Activated naive CD4-positive, alpha-beta T cell treated with anti-CD3 and anti-CD28 coated beads, Interleukin-2, amount 50 U/mL, for 24 hours (primary cell): ENCODE measurements around the gene TRIM45.
"Not testable (repeated sequence)": the region's sequence is repeated elsewhere in the genome, so short reads cannot be mapped to it uniquely, and the experiment has no call there.

ENCODE experiments used
- H3K27ac Mint-ChIP-seq: one replicate; pipeline ENCODE4 v1.8.0; 2021; ENCODE audit warnings: mild to moderate bottlenecking, mixed read lengths
- H3K27me3 Mint-ChIP-seq: one replicate; pipeline ENCODE4 v1.8.0; 2021; ENCODE audit warnings: mixed read lengths
- H3K36me3 Mint-ChIP-seq: one replicate; pipeline ENCODE4 v1.8.0; 2021; ENCODE audit warnings: mixed read lengths
- H3K4me1 Mint-ChIP-seq: one replicate; pipeline ENCODE4 v1.8.0; 2021; ENCODE audit warnings: mixed read lengths
- H3K4me3 Mint-ChIP-seq: one replicate; pipeline ENCODE4 v1.8.0; 2021; ENCODE audit warnings: mild to moderate bottlenecking, mixed read lengths
- H3K9me3 Mint-ChIP-seq: one replicate; pipeline ENCODE4 v1.8.0; 2021; ENCODE audit warnings: mixed read lengths

TRIM45 gene

GRCh38 chr1:117143172-117143571 is 21.6 kb upstream of the TRIM45 start:
- H3K4me1 Mint-ChIP-seq: no peaks in the 10 kb centered on the region

GRCh38 chr1:117142200-117142599 is 20.7 kb upstream of the TRIM45 start:
- no peaks in the 10 kb centered on the region for H3K4me1 Mint-ChIP-seq
- H3K4me3 Mint-ChIP-seq: no peak overlapping the region
- H3K36me3 Mint-ChIP-seq: no peaks in the 10 kb centered on the region
- H3K27ac Mint-ChIP-seq: no peak overlapping the region
- no peaks in the 10 kb centered on the region for H3K9me3 Mint-ChIP-seq
- no peaks in the 10 kb centered on the region for H3K27me3 Mint-ChIP-seq

More at GRCh38 chr1:117143172-117143571, 21.6 kb upstream of the TRIM45 start:
- H3K27me3 Mint-ChIP-seq: no peaks in the 10 kb centered on the region
- H3K36me3 Mint-ChIP-seq: no peaks in the 10 kb centered on the region
- H3K4me3 Mint-ChIP-seq: no peak overlapping the region
- H3K27ac Mint-ChIP-seq: no peak overlapping the region
- no peaks in the 10 kb centered on the region for H3K9me3 Mint-ChIP-seq

- H3K36me3 Mint-ChIP-seq: no peaks in the 10 kb centered on the region
- H3K27ac Mint-ChIP-seq: peak overlapping the region; percentile 31
- no peaks in the 10 kb centered on the region for H3K9me3 Mint-ChIP-seq
Measured at GRCh38 chr1:117138561-117138960, 17.0 kb upstream of the TRIM45 start.

GRCh38 chr1:117138106-117138505 is 16.6 kb upstream of the TRIM45 start:
- Mint-ChIP-seq H3K36me3 (no peaks in the 10 kb centered on the region), H3K27me3 (peaks cover 6% of the 10 kb centered on the region), H3K4me3 (no peak overlapping the region), H3K27ac (peak overlapping the region; percentile 31), H3K9me3 (no peaks in the 10 kb centered on the region), H3K4me1 (no peaks in the 10 kb centered on the region)

More at GRCh38 chr1:117138561-117138960, 17.0 kb upstream of the TRIM45 start:
- no peak overlapping the region for H3K4me3 Mint-ChIP-seq
- no peaks in the 10 kb centered on the region for H3K4me1 Mint-ChIP-seq
- H3K27me3 Mint-ChIP-seq: peaks cover 3% of the 10 kb centered on the region

- Mint-ChIP-seq H3K9me3 (no peaks in the 10 kb centered on the region), H3K27me3 (peaks cover 6% of the 10 kb centered on the region), H3K27ac (no peak overlapping the region), H3K4me3 (no peak overlapping the region), H3K4me1 (no peaks in the 10 kb centered on the region), H3K36me3 (no peaks in the 10 kb centered on the region)
Measured at GRCh38 chr1:117137281-117137855, 15.8 kb upstream of the TRIM45 start.

GRCh38 chr1:117136749-117137148 is 15.2 kb upstream of the TRIM45 start:
- Mint-ChIP-seq H3K36me3 (no peaks in the 10 kb centered on the region), H3K4me1 (no peaks in the 10 kb centered on the region), H3K4me3 (no peak overlapping the region), H3K27ac (no peak overlapping the region), H3K9me3 (no peaks in the 10 kb centered on the region), H3K27me3 (peaks cover 6% of the 10 kb centered on the region)

- no peak overlapping the region for H3K27ac Mint-ChIP-seq
- H3K4me3 Mint-ChIP-seq: no peak overlapping the region
- peaks cover 6% of the 10 kb centered on the region for H3K27me3 Mint-ChIP-seq
- no peaks in the 10 kb centered on the region for H3K36me3 Mint-ChIP-seq
- no peaks in the 10 kb centered on the region for H3K9me3 Mint-ChIP-seq
- H3K4me1 Mint-ChIP-seq: no peaks in the 10 kb centered on the region
Measured at GRCh38 chr1:117135329-117135728, 13.8 kb upstream of the TRIM45 start.

- Mint-ChIP-seq H3K27me3 (peaks cover 12% of the 10 kb centered on the region), H3K36me3 (no peaks in the 10 kb centered on the region), H3K4me1 (peaks cover 4% of the 10 kb centered on the region), H3K27ac (no peak overlapping the region), H3K4me3 (no peak overlapping the region), H3K9me3 (no peaks in the 10 kb centered on the region)
Measured at GRCh38 chr1:117130526-117130925, 9.0 kb upstream of the TRIM45 start.

- Mint-ChIP-seq H3K27ac (no peak overlapping the region), H3K27me3 (peaks cover 9% of the 10 kb centered on the region), H3K9me3 (no peaks in the 10 kb centered on the region), H3K4me1 (peaks cover 4% of the 10 kb centered on the region), H3K36me3 (no peaks in the 10 kb centered on the region), H3K4me3 (no peak overlapping the region)
Measured at GRCh38 chr1:117128323-117129079, 7.0 kb upstream of the TRIM45 start.

- Mint-ChIP-seq H3K4me3 (no peak overlapping the region), H3K4me1 (peaks cover 4% of the 10 kb centered on the region), H3K36me3 (no peaks in the 10 kb centered on the region), H3K27ac (no peak overlapping the region), H3K27me3 (peaks cover 6% of the 10 kb centered on the region), H3K9me3 (no peaks in the 10 kb centered on the region)
Measured at GRCh38 chr1:117127795-117128194, 6.2 kb upstream of the TRIM45 start.

- Mint-ChIP-seq H3K4me3 (no peak overlapping the region), H3K4me1 (peaks cover 10% of the 10 kb centered on the region), H3K27me3 (peaks cover 7% of the 10 kb centered on the region), H3K36me3 (no peaks in the 10 kb centered on the region), H3K9me3 (no peaks in the 10 kb centered on the region), H3K27ac (no peak overlapping the region)
Measured at GRCh38 chr1:117124661-117125060, 3.1 kb upstream of the TRIM45 start.

GRCh38 chr1:117123274-117123673 is 1.7 kb upstream of the TRIM45 start:
- Mint-ChIP-seq H3K36me3 (no peaks in the 10 kb centered on the region), H3K4me1 (peaks cover 6% of the 10 kb centered on the region), H3K27me3 (peaks cover 7% of the 10 kb centered on the region), H3K27ac (no peak overlapping the region), H3K9me3 (no peaks in the 10 kb centered on the region), H3K4me3 (peak overlapping the region; percentile 15)

- peaks cover 6% of the 10 kb centered on the region for H3K4me1 Mint-ChIP-seq
- no peaks in the 10 kb centered on the region for H3K36me3 Mint-ChIP-seq
- peak overlapping the region; percentile 79 for H3K4me3 Mint-ChIP-seq
- H3K9me3 Mint-ChIP-seq: no peaks in the 10 kb centered on the region
- H3K27me3 Mint-ChIP-seq: peaks cover 7% of the 10 kb centered on the region
- H3K27ac Mint-ChIP-seq: peak overlapping the region; percentile 51
Measured at GRCh38 chr1:117122330-117123025, 929 bp upstream of the TRIM45 start.

- Mint-ChIP-seq H3K9me3 (no peaks in the 10 kb centered on the region), H3K27ac (peak overlapping the region; percentile 38), H3K4me1 (peaks cover 6% of the 10 kb centered on the region), H3K4me3 (peak overlapping the region; percentile 81), H3K36me3 (no peaks in the 10 kb centered on the region), H3K27me3 (peaks cover 4% of the 10 kb centered on the region)
Measured at GRCh38 chr1:117120774-117121588, 568 bp downstream of the TRIM45 start.

- H3K4me1 Mint-ChIP-seq, H3K4me3 Mint-ChIP-seq, H3K9me3 Mint-ChIP-seq, H3K27me3 Mint-ChIP-seq, H3K27ac Mint-ChIP-seq, H3K36me3 Mint-ChIP-seq: not testable (repeated sequence)
Measured at GRCh38 chr1:117119144-117119543, 2.4 kb downstream of the TRIM45 start.
